Measurements from ENCODE around the gene NRGN.

NRGN gene

DNA sequence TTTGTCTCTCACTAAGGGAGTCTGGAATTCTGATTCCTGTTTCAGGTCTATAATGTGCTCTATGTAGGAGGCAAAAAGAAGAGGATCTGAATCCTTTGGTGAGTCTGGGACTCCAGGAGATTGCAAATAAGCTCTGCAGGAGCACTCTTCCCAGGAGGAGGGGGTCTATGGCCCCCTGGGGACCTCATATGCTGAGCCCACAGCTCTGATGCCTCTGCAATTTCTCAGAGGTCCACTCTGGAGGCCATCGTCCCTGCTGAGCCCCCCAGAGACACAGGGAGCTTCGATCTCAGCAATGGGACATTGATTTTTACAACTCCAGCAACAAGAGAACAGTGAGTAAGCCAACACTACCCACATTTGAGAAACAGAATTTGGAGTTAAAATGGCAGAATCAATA, 20.2 kb upstream of the NRGN start:
- H3K4me3 ChIP-seq (replicated peaks; ENCODE audit: insufficient read depth, low read length): no peak overlapping the region
- DNase-seq (ENCODE audit: low read depth in 1 of 2, low spot score in 1 of 2): no peak
- peaks cover 39% of the 10 kb centered on the region for H3K27me3 ChIP-seq (ENCODE audit: insufficient read depth, poor library complexity, severe bottlenecking)
- no peak overlapping the region for H3K27ac ChIP-seq (replicated peaks)
- no peak for TF ChIP-seq POLR2AphosphoS5 (IDR thresholded peaks at IDR 0.05; ENCODE audit: low read depth)
- no peak for TF ChIP-seq GABPA (IDR thresholded peaks at IDR 0.05; ENCODE audit: low read depth)
- TF ChIP-seq, protein P1, sequence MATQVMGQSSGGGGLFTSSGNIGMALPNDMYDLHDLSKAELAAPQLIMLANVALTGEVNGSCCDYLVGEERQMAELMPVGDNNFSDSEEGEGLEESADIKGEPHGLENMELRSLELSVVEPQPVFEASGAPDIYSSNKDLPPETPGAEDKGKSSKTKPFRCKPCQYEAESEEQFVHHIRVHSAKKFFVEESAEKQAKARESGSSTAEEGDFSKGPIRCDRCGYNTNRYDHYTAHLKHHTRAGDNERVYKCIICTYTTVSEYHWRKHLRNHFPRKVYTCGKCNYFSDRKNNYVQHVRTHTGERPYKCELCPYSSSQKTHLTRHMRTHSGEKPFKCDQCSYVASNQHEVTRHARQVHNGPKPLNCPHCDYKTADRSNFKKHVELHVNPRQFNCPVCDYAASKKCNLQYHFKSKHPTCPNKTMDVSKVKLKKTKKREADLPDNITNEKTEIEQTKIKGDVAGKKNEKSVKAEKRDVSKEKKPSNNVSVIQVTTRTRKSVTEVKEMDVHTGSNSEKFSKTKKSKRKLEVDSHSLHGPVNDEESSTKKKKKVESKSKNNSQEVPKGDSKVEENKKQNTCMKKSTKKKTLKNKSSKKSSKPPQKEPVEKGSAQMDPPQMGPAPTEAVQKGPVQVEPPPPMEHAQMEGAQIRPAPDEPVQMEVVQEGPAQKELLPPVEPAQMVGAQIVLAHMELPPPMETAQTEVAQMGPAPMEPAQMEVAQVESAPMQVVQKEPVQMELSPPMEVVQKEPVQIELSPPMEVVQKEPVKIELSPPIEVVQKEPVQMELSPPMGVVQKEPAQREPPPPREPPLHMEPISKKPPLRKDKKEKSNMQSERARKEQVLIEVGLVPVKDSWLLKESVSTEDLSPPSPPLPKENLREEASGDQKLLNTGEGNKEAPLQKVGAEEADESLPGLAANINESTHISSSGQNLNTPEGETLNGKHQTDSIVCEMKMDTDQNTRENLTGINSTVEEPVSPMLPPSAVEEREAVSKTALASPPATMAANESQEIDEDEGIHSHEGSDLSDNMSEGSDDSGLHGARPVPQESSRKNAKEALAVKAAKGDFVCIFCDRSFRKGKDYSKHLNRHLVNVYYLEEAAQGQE (IDR thresholded peaks at IDR 0.05; ENCODE audit: insufficient replicate concordance, low read depth): no peak
- TF ChIP-seq SPI1 (IDR thresholded peaks at IDR 0.05; ENCODE audit: borderline replicate concordance, low read depth): no peak
- TF ChIP-seq, protein P2, sequence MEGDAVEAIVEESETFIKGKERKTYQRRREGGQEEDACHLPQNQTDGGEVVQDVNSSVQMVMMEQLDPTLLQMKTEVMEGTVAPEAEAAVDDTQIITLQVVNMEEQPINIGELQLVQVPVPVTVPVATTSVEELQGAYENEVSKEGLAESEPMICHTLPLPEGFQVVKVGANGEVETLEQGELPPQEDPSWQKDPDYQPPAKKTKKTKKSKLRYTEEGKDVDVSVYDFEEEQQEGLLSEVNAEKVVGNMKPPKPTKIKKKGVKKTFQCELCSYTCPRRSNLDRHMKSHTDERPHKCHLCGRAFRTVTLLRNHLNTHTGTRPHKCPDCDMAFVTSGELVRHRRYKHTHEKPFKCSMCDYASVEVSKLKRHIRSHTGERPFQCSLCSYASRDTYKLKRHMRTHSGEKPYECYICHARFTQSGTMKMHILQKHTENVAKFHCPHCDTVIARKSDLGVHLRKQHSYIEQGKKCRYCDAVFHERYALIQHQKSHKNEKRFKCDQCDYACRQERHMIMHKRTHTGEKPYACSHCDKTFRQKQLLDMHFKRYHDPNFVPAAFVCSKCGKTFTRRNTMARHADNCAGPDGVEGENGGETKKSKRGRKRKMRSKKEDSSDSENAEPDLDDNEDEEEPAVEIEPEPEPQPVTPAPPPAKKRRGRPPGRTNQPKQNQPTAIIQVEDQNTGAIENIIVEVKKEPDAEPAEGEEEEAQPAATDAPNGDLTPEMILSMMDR (IDR thresholded peaks at IDR 0.05; ENCODE audit: insufficient read depth, low read length): no peak

DNA sequence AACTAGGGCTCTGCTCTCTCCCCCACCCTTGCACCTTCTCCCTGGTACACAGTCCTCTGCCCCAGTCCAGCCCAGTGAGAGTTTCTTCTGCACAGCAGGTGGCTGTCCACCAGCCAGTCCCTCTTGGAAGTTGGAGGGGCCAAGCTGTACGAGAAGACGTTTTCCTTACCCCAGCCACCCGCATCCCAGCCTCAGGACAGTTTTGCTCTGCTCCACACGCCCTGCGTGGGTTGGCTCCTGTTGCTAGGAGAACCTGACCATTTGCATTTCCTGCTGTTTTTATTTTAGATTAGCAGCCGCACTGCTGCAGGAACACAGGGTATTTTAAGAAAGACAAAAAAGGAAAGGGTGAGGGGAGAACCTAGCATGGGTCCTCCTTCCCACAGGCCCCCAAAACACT, 17.6 kb upstream of the NRGN start:
- DNase-seq (ENCODE audit: low read depth in 1 of 2, low spot score in 1 of 2): no peak
- Histone ChIP-seq H3K27me3 (ENCODE audit: insufficient read depth, poor library complexity, severe bottlenecking) (peaks cover 30% of the 10 kb centered on the region), H3K27ac (replicated peaks) (no peak overlapping the region), H3K4me3 (replicated peaks; ENCODE audit: insufficient read depth, low read length) (no peak overlapping the region)
- TF ChIP-seq, protein P2 (IDR thresholded peaks at IDR 0.05; ENCODE audit: insufficient read depth, low read length): no peak
- TF ChIP-seq, protein P1 (IDR thresholded peaks at IDR 0.05; ENCODE audit: insufficient replicate concordance, low read depth): no peak
- no peak for TF ChIP-seq SPI1 (IDR thresholded peaks at IDR 0.05; ENCODE audit: borderline replicate concordance, low read depth)
- no peak for TF ChIP-seq GABPA (IDR thresholded peaks at IDR 0.05; ENCODE audit: low read depth)
- TF ChIP-seq POLR2AphosphoS5 (IDR thresholded peaks at IDR 0.05; ENCODE audit: low read depth): no peak

DNA sequence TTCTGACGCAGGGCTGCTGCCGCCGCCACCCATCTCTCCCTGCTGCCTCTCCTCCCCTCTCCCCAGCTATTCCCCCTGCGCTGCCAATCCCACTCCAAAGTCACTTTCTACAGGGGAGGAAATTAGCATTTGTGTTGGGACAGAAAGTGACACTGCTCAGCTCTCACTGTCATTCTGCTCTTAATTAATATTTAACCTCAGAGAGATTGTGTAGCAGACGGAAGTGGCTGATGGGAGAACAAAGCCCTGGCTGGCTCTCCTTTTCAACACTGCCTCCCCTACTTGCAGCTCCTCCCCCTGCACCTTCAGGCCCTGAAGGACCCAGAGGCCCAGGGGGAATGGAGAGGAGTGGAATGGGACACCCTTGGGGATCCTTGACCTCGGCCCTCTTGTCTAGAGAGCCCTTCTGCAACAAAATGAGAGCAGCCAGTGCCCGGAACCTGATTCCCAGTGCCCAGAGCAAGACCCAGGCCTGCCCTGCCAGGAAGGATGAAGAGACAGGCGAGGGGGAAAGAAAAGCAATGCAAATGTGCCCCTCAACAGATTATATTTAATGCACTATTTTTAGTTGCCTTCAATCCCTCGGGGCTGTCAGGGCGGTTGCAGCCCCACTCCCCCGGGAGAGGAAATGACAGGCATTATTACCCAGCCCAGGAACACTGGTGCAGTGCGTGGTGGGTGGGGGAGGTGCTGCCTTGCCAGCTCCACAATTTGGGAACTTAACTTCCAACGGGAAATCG, 14.6 kb upstream of the NRGN start:
- Histone ChIP-seq H3K27ac (replicated peaks) (no peak overlapping the region), H3K4me3 (replicated peaks; ENCODE audit: insufficient read depth, low read length) (no peak overlapping the region), H3K27me3 (ENCODE audit: insufficient read depth, poor library complexity, severe bottlenecking) (peaks cover 4% of the 10 kb centered on the region)
- no peak for DNase-seq (ENCODE audit: low read depth in 1 of 2, low spot score in 1 of 2)
- TF ChIP-seq POLR2AphosphoS5 (IDR thresholded peaks at IDR 0.05; ENCODE audit: low read depth) (no peak), GABPA (IDR thresholded peaks at IDR 0.05; ENCODE audit: low read depth) (no peak), SPI1 (IDR thresholded peaks at IDR 0.05; ENCODE audit: borderline replicate concordance, low read depth) (no peak)
- TF ChIP-seq, protein P1 (IDR thresholded peaks at IDR 0.05; ENCODE audit: insufficient replicate concordance, low read depth): no peak
- TF ChIP-seq, protein P2 (IDR thresholded peaks at IDR 0.05; ENCODE audit: insufficient read depth, low read length): no peak
